ENCODE measurements around the gene SS18L1.

DNA sequence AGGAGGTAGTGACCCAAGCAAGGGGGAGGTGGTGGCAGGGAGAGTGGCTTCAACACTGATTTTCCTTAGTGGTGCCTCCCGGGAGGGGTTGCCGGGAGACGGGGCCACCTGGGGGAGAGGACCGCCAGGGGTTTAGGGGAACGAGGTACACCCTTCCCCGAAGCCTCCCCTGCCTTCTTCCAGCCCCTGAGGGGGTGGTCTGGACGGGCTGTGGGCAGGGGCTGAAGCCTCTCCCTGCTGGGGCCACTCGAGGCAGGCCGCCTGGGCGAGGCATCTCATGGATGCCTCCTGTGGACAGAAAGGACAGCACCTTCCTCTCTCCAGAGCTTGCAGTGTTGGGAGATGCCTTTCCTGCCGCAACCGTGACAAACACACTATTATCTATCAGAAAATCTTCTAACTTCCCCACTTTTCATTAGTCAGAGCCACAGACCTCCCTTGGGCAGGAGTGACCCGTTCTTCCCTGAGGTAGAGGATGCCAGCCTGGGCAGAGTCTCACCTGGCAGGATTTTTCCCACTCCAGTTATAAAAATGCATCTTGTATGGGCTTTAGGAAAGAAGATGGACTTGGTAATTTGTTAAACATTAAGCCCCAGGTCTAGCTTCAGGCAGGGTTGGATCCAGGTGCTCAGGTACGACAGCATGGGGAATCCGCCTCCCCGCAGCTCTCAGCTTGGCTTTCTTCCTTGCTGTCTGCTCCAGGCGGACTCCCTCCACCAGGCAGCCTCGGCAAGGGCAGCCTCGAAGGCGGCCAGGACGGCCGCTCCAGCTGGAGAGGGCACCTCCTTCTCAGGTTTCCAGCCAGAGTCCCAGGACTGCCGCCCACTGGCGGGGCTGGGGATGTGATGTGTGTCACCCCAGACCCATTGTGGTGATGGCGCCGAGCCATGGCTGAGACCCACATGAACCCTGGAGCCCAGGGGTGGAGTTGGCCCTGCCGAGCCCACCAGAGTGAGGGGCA lies 65.5 kb downstream of the SS18L1 start:
- TF ChIP-seq CTCF (IDR thresholded peaks at IDR 0.05 in 8 of 11, conservative IDR thresholded peaks at IDR 0.05 in 3 of 11) (no peak), POLR2A (IDR thresholded peaks at IDR 0.05) (no peak)

All from spleen (tissue), 7 donors.